T47D (cell line): ENCODE measurements around the gene RPS8.
A peak's percentile ranks its signal among the peaks of the same experiment; 100 is the strongest.
"Not testable (repeated sequence)": the region's sequence is repeated elsewhere in the genome, so short reads cannot be mapped to it uniquely, and the experiment has no call there.

Experiments
- DNase-seq, 2 experiments: peaks; one replicate each; pipeline versions ENCODE4 v3.0.0 to v3.0.0-alpha.2; 2011 to 2012; ENCODE audit warnings: low read depth in 1 of 2, low spot score in 1 of 2
- JUND ChIP-seq: IDR thresholded peaks from 2 replicates; pipeline ENCODE4 v1.6.1; 2012; ENCODE audit warnings: low read depth
- in situ Hi-C: cut with HindIII; loops from 2 replicates; pipeline ENCODE4 v1.10.0; 2016; ENCODE audit warnings: low sequenced_read_pairs, low pct_unique_long_range_greater_than_20kb

Gene RPS8

DNA sequence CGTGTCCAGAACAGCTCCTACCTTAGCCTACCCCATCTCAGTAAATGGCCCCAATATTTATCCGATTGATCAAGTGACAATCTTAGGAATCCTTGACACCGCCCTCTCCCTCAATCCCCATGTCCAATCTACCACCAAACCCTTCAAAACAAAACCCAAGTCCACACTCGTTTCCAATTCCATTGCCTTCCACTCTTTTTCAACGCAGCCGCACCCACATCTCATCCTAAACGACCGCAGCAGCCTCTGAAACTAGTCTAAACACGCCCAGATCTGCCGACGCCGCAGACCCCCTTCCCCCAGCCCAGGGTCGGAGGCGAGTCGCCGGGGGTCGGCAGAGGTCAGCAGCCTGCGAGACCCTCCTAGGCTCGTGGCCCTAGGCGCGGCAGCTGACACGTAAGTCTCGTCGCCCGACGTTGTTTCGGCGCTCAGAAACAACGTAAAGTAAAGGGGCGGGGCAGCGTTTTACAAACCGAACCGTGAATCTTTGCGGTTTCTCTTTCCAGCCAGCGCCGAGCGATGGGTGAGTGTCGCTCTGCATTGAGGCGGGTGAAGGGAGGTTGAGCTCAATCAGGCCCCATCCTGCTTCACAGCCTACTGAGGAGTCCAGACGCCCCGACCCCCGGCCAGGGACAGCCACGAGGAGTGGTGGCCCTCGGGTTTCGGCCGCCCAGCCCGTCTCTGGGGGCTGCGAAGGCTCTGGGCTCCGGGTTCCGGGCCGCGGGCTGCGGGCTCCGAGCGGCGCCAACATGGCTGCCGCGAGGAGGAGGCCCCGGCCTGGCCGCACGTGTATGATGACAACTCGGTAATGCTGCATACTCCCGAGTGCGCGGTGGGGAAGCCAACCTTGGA is at the start of gene RPS8:
Gene RPS8 (plus strand): TSS at position 463 of the 852 bp plus-strand sequence. CDS start 57 bp downstream, at position 520.
- in situ Hi-C loops: no loop called here
- TF ChIP-seq JUND: no peak
- DNase-seq: peak; percentile 70 to 93

DNA sequence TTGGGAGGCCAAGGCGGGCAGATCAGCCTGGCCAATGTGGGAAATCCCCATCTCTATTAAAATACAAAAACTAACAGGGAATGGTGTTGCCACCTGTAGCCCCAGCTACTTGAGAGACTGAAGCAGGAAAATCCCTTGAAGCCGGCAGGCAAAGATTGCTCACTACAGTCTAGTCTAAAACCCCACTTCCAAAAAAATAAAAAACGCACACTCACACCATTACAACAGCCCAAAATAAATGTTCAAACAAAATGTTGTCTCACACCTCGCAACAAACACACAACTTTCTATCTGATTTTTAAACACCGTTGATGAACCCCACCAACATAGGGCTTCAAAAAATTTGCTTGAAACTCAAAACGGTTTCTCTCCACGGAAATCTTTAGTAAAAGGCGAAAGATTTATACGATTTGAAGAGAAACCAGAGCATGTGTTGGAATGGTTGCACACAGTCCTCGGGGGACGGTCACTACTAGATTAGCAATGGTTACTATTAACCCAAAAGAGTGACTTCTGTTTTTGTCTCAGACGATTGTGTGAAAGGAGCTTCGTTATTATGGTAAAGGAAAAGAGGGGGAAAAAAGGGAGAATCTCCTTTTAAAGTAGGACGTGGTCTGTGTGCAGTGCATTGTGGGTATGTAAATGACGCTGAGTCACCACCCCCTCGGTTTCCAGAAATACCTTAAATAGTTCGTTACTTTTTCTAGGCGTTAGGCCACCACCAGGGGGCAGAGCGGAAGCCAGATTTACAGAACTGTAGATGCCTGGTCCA is 44.4 kb upstream of the RPS8 start, which contains the start of gene RNU5D-1:
Gene RNU5D-1 (minus strand): TSS at position 430 of the 772 bp plus-strand sequence.
- TF ChIP-seq JUND: peak; percentile 85
- in situ Hi-C loops: no loop called here
- DNase-seq: peak; percentile 50 to 96

DNA sequence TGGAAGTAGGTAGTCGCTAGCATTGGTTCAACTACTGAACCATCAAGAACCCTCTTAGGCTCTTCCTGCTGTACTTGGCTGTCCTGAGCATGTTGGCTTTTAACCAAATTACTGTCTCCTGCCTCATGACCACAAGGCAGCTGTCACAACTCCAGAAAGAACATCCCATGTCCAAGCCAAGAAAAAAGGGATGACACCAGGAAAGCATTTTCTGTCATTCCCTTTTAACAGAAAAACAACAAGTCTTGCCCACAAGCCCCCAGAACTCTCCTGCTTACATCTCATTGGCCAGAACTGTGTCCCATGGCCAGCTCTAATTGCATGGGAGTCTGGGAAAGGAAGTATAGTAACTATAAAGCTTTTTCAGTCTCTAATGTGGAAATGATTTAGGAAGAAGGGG is 42.0 kb upstream of the RPS8 start:
- TF ChIP-seq JUND: no peak
- DNase-seq: no peak
- in situ Hi-C loops: no loop called here

DNA sequence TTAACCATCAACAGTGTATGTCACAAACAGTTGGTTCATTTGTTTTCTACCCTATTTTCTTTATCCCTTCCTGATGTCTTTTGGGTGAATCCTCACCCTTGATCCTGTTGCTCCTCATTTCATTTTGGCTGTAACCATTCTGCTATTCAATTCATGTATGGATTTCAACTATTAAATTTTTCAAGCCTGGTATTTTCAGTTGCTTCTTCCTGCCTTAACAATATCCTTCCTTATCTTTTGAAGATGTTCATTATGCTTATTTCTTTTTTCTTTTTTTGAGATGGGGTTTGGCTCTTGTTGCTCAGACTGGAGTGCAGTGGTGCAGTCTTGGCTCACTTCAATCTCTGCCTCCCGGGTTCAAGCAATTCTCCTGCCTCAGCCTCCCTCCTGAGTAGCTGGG is 41.6 kb upstream of the RPS8 start:
- in situ Hi-C loops: no loop called here
- no peak for TF ChIP-seq JUND
- DNase-seq: no peak

DNA sequence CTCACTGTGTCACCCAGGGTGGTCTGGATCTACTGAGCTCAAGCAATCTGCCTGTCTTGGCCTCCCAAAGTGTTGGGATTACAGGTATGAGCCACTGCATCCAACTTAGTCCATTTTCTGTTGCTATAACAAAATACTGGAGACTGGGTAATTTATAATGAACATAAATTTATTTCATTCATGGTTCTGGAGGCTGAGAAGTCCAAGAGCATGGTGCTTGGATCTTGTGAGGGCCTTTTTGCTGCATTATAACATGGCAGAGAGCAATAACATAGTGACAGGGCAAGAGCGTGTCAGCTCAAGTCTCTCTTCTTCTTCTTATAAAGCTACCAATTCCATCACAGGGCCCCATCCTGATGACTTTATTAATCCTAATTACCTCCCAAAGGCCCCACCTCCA is 39.3 kb upstream of the RPS8 start:
- TF ChIP-seq JUND: no peak
- no peak for DNase-seq
- in situ Hi-C loops: no loop called here

DNA sequence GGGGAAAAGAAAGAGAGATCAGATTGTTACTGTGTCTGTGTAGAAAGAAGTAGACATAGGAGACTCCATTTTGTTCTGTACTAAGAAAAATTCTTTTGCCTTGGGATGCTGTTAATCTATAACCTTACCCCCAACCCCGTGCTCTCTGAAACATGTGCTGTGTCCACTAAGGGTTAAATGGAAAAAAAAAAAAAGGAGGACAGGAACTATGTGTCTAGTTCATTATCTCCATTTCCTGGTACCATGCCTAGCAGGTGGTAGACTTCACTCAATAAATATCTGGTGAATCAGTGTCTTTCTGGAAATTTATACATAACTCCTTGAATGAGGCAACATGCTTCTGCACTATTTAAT is 36.4 kb upstream of the RPS8 start:
- in situ Hi-C loops, DNase-seq: not testable (repeated sequence)

DNA sequence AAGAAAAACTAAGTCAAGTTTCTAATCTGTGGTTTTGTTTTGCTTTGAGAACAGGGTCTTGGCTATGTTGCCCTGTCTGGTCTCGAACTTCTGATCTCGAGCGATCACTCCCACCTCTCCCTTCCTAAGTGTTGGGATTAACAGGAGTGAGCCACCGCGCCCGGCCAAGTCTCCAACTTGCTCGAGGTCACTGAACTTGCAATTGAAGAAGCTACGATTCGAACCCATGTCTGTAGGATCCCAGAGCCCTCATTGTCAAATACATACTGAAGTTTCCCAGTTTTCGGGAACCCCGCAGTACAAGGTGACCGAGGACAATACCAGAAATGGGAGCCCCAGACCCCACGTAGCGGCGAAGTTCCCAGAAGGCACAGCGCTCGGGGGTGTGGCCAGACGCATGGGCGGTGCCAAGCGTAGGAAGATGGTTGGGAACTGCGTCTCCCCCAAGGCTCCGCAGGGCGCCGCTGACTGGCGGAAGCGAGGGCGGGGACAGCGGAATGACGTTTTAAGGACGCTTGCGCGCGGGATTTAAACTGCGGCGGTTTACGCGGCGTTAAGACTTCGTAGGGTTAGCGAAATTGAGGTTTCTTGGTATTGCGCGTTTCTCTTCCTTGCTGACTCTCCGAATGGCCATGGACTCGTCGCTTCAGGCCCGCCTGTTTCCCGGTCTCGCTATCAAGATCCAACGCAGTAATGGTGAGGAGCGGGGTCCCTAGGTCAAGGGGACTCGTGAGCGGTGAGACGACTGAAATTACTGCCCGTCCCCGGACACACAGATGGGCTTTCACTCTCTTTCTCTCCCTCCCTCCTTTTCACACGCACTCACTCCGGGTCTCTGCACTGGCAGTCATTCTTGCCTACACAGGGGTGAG is 35.8 kb upstream of the RPS8 start, which contains the start of gene KIF2C:
Gene KIF2C (plus strand): TSS at position 531 of the 872 bp plus-strand sequence. CDS start 96 bp downstream, at position 627.
- no peak for TF ChIP-seq JUND
- in situ Hi-C loops: no loop called here
- DNase-seq: peak; percentile 91 to 95

DNA sequence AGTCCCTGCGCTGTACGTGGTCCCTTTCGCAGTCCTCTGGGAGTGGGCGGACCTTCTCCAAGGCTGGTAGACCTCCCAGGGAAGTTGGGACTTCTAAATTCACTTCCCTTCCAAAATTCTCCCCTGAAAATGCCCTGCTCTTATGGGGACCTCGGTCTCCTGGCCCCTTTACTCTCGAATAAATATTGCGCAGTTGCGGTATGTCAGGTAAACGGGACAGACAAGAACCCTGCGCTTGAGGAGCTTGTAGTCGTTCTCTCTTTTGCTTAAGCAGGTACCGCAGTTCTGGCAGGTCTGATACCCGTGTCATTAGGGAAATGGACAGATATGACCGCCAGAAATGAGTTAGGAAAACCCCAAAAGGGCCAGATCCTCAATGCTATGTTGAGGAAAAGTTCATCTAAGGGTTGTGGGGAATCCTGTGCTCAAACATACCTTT is 35.1 kb upstream of the RPS8 start:
- in situ Hi-C loops: no loop called here
- TF ChIP-seq JUND: no peak
- DNase-seq: peak in 1 of 2 experiments; percentile 12

DNA sequence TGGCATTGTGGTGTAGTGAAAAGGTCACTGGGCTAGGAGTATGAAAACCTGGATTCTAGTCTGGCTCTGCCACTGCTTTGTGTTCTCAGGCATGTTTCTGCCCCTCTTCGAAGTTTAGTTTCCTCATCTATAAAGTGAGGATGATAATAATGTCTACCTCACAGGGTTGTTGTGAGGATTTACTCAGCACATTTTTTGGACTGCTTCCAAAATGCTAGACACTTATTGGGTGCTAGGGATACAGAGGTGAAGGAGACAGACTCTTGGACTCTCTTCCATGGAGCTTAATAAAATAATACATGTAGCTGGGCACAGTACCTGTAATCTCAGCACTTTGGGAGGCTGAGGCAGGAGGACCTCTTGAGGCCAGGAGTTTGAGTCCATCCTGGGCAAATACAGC is 32.1 kb upstream of the RPS8 start:
- no peak for DNase-seq
- in situ Hi-C loops: no loop called here
- no peak for TF ChIP-seq JUND

DNA sequence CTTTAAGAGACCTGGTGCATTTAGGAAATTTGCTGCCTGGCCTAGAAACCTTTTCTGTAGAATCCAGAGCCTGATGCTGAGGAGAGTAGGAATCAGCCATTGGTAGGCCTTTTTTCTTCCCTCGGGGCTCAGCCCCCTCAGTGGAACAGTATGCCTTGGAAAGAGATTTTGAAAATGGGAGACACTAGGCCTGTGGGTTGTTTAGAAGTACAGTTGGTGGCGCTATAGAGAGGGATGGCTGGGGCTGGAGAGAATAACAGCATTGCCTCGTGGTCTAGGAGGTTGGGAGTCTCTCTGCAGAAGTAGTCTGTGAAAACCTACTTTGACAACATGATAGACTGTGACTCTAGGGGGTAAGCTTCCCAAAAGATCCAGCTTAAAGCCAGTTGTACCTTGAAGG is 27.5 kb upstream of the RPS8 start:
- no peak for DNase-seq
- in situ Hi-C loops: no loop called here
- TF ChIP-seq JUND: no peak

DNA sequence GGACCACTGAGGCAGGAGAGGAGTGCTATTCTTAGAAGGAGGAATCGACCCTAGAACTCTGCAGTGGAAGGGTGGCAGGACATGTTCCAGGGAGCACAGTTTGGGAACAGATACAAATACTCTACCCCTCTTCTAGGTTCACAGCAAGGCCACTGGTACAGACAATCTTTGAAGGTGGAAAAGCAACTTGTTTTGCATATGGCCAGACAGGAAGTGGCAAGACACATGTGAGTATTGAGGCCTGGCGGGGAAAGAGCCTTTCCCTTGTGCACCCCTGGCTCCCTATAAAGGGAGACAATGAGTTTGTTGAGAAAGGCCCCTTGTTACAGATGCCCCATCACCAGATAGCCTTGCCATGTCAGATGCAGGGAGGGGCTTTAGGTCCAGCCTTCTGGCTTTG is 17.9 kb upstream of the RPS8 start:
- in situ Hi-C loops: no loop called here
- no peak for TF ChIP-seq JUND
- no peak for DNase-seq

DNA sequence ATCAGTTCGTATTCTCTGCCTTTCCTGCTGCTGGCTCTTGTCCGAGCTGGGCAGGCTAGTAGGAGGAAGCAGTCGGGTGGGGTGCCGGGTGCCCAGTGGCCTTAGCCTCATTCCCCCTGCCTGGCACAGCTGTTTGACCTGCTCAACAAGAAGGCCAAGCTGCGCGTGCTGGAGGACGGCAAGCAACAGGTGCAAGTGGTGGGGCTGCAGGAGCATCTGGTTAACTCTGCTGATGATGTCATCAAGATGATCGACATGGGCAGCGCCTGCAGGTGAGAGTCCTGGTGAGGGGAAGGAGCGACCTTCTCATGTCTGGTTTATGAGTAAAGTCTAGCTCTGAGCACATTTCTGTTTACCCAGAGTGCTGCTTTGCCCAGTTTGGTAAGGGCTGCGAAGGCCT is 16.3 kb upstream of the RPS8 start:
- DNase-seq: no peak
- TF ChIP-seq JUND: no peak
- in situ Hi-C loops: no loop called here
